Endothelial cell of umbilical vein (primary cell): Measurements from ENCODE around the gene FBXO40. TPM values are rescaled to one million over a fixed set of nuclear protein-coding genes. Genes with fewer than 3 reads are reported as not detected.

Source experiments
- BruUV-seq: library from RNA; stranded (reverse); fragments of 400-500 nt; replicated peaks from 2 replicates; lab custom pipeline; 2021; lab: Mats Ljungman, UMichigan
- CTCF ChIA-PET: fragments of 300-600, 350-600 bp; sonication (Branson Sonifier 250); formaldehyde crosslinking; loops from one replicate; lab custom pipeline; 2021; ENCODE audit warnings: antibody characterized with exemption, inconsistent platforms; lab: Charles Lee
- POLR2A ChIA-PET: fragments of 300-600, 350-600 bp; sonication (Branson Sonifier 250); formaldehyde crosslinking; loops from one replicate; lab custom pipeline; 2021; ENCODE audit warnings: antibody characterized with exemption, inconsistent platforms; lab: Charles Lee
- DNase-seq: peaks from one replicate; pipeline ENCODE4 v3.0.0-alpha.2; 2011; ENCODE audit warnings: low read depth, low spot score
- FAIRE-seq: peaks from 2 replicates; lab custom pipeline; 2011; peaks lifted over from hg19 to GRCh38; lab: Jason Lieb, UNC
- H2AFZ ChIP-seq: 2 replicates; pipeline ENCODE4 v1.6.0; 2012; ENCODE audit warnings: low read depth, low read length, control low read depth, inconsistent platforms
- H3K27ac ChIP-seq: 2 replicates; pipeline ENCODE4 v1.5.1; 2011; ENCODE audit warnings: low read depth, mild to moderate bottlenecking, control low read depth, low read length, moderate library complexity; ENCODE audit not compliant: insufficient read depth
- H3K27me3 ChIP-seq, 2 experiments: 2 replicates each; pipeline versions ENCODE4 v1.6.0 to v1.6.1; 2011; ENCODE audit warnings: low read length in 2 of 2, mixed read lengths in 1 of 2; ENCODE audit not compliant: control insufficient read depth in 2 of 2, insufficient read depth in 2 of 2
- H3K36me3 ChIP-seq, 2 experiments: 2 replicates in 1 of 2; 3 replicates in 1 of 2; pipeline ENCODE4 v1.5.1; 2011; ENCODE audit warnings: low read length in 2 of 2, mild to moderate bottlenecking in 1 of 2, moderate library complexity in 1 of 2; ENCODE audit not compliant: control insufficient read depth in 2 of 2, insufficient read depth in 2 of 2; ENCODE audit errors: extremely low read depth in 1 of 2
- H3K4me1 ChIP-seq: 3 replicates; pipeline ENCODE4 v1.5.1; 2011; ENCODE audit warnings: mild to moderate bottlenecking, low read length; ENCODE audit not compliant: control insufficient read depth, insufficient read depth; ENCODE audit errors: extremely low read depth
- H3K4me2 ChIP-seq: 2 replicates; pipeline ENCODE4 v1.6.1; 2011; ENCODE audit warnings: low read length, control low read depth, mixed read lengths; ENCODE audit not compliant: insufficient read depth
- H3K4me3 ChIP-seq, 3 experiments: fragments of 200-600 bp in 1 of 3; sonication (generic), shearing (Covaris generic) in 1 of 3; replicated peaks in 1 of 3; 2 replicates each; pipeline ENCODE4 v1.5.1; 2011 to 2016; ENCODE audit warnings: control low read depth in 3 of 3, low read length in 3 of 3, mild to moderate bottlenecking in 2 of 3, inconsistent platforms in 1 of 3, low read depth in 1 of 3, moderate library complexity in 1 of 3; ENCODE audit not compliant: insufficient read depth in 1 of 3
- H3K79me2 ChIP-seq: 2 replicates; pipeline ENCODE4 v1.6.0; 2012; ENCODE audit warnings: low read length, inconsistent platforms; ENCODE audit not compliant: control insufficient read depth, insufficient read depth
- H3K9ac ChIP-seq: replicated peaks from 2 replicates; pipeline ENCODE3; 2011; ENCODE audit warnings: low read length, control low read depth; ENCODE audit not compliant: insufficient read depth; ENCODE audit errors: extremely low read depth
- H3K9me1 ChIP-seq: replicated peaks from 3 replicates; pipeline ENCODE4 v1.6.0; 2011; ENCODE audit warnings: mild to moderate bottlenecking, low read length; ENCODE audit not compliant: control insufficient read depth, insufficient read depth; ENCODE audit errors: extremely low read depth
- H3K9me3 ChIP-seq: replicated peaks from 2 replicates; pipeline ENCODE4 v1.5.1; 2012; ENCODE audit warnings: low read length, inconsistent platforms; ENCODE audit not compliant: control insufficient read depth, insufficient read depth
- H4K20me1 ChIP-seq: replicated peaks from 2 replicates; pipeline ENCODE3; 2011; ENCODE audit warnings: mild to moderate bottlenecking, low read length; ENCODE audit not compliant: control insufficient read depth, insufficient read depth; ENCODE audit errors: extremely low read depth
- EZH2 ChIP-seq: IDR thresholded peaks from 2 replicates; pipeline ENCODE4 v1.6.1; 2012; ENCODE audit warnings: borderline replicate concordance, low read depth, mild to moderate bottlenecking, moderate library complexity, low read length, inconsistent platforms; ENCODE audit not compliant: severe bottlenecking
- FOS ChIP-seq: IDR thresholded peaks from 2 replicates; pipeline ENCODE4 v1.6.1; 2011; ENCODE audit warnings: mild to moderate bottlenecking, low read length, moderate library complexity, borderline replicate concordance; ENCODE audit not compliant: insufficient read depth
- GATA2 ChIP-seq: IDR thresholded peaks from 2 replicates; pipeline ENCODE4 v1.7.0; 2011; ENCODE audit warnings: low read depth, mild to moderate bottlenecking, moderate library complexity, mixed read lengths, low read length; ENCODE audit not compliant: insufficient read length, insufficient read depth
- JUN ChIP-seq: IDR thresholded peaks from 2 replicates; pipeline ENCODE4 v1.6.1; 2011; ENCODE audit warnings: borderline replicate concordance, low read depth; ENCODE audit not compliant: insufficient read length, insufficient read depth
- MAX ChIP-seq: IDR thresholded peaks from 2 replicates; pipeline ENCODE4 v1.6.1; 2011; ENCODE audit not compliant: insufficient read depth, insufficient read length
- MYC ChIP-seq: IDR thresholded peaks from one replicate; pipeline ENCODE4 v1.6.1; 2011; ENCODE audit warnings: mild to moderate bottlenecking, low read depth, low read length
- POLR2A ChIP-seq: IDR thresholded peaks from 2 replicates; pipeline ENCODE4 v1.6.1; 2012; ENCODE audit warnings: low read depth, mild to moderate bottlenecking, control low read depth, low read length
- POLR2AphosphoS5 ChIP-seq: IDR thresholded peaks from 2 replicates; pipeline ENCODE4 v1.6.1; 2012; ENCODE audit warnings: low read depth, mild to moderate bottlenecking, control low read depth, low read length, moderate library complexity; ENCODE audit not compliant: insufficient read depth
- dilution Hi-C: fragments of 300-500 bp; cut with MboI; formaldehyde crosslinking; loops from one replicate; pipeline ENCODE4 v1.15.0; 2019; ENCODE audit warnings: low sequenced_read_pairs; ENCODE audit not compliant: extremely low pct_ligation_motif_present
- intact Hi-C: fragments of 100-400 bp; cut with micrococcal nuclease; formaldehyde crosslinking; loops from one replicate; pipeline ENCODE4 v1.10.0; 2022
- polyA plus RNA-seq, 4 experiments: library from polyadenylated mRNA; depleted of rRNA in 3 of 4; stranded (reverse) in 3 of 4; unstranded in 1 of 4; fragments of >200 nt; gene quantifications; 2 replicates each; pipeline versions ENCODE4 v1.2.1 to v1.2.3, GENCODE V29; 2011 to 2012; ENCODE audit warnings: missing spikeins in 1 of 4
- total RNA-seq: library from RNA; stranded (reverse); gene quantifications from 2 replicates; pipeline ENCODE4 v1.2.3, GENCODE V29; 2021
- TF ChIP-seq, protein P1 (sequence below), 2 donors: IDR thresholded peaks; 1 replicate in 1 of 2; 2 replicates in 1 of 2; pipeline ENCODE4 v1.5.1; 2011; ENCODE audit warnings: low read length in 2 of 2, mild to moderate bottlenecking in 2 of 2, moderate library complexity in 2 of 2, control low read depth in 1 of 2, inconsistent platforms in 1 of 2, low read depth in 1 of 2; ENCODE audit not compliant: insufficient read depth in 1 of 2; ENCODE audit errors: extremely low read depth in 1 of 2

FBXO40 gene
- total and polyA plus RNA-seq, 2 donors (not counting 3 experiments of a cell fraction or from before 2014, with no cell fraction given) = not detected

DNA sequence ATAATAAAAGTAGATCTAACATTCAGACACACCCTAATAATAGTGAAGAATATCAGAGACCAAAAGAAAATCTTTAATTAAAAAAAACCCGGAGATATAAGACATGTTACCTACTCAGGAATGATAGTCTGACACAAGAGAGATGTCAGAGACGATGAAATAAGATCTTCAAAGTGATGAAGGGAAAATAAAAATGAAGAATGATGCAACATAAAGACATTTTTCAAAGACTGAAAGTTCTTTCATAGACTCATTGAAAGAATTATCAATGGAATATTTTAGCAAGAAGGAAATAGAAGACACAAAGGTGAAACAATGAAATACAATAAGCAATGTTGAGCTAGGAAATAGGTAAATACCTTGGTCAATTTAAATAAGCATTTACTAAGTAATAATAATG, 47.9 kb downstream of the FBXO40 start:
- no TSS peak for BruUV-seq
- Histone ChIP-seq H3K9me3 (no peaks in the 10 kb centered on the region), H3K4me3 (no peak overlapping the region), H3K4me2 (no peak overlapping the region), H3K9ac (no peak overlapping the region), H3K27ac (no peak overlapping the region), H3K27me3 (no peaks in the 10 kb centered on the region), H3K9me1 (no peaks in the 10 kb centered on the region), H3K4me1 (no peaks in the 10 kb centered on the region), H2AFZ (no peak overlapping the region), H4K20me1 (no peaks in the 10 kb centered on the region), H3K36me3 (peaks cover 6 to 9% of the 10 kb centered on the region in 2 experiments), H3K79me2 (no peaks in the 10 kb centered on the region)
- DNase-seq = no peak
- FAIRE-seq = no peak
- CTCF ChIA-PET = no interaction called here
- dilution Hi-C loops (no loop called here), intact Hi-C loops (no loop called here)
- POLR2A ChIA-PET = no interaction called here
- TF ChIP-seq MAX (no peak), JUN (no peak), POLR2A (no peak), MYC (no peak), FOS (no peak), POLR2AphosphoS5 (no peak), GATA2 (no peak), EZH2 (no peak)
- TF ChIP-seq, protein P1, sequence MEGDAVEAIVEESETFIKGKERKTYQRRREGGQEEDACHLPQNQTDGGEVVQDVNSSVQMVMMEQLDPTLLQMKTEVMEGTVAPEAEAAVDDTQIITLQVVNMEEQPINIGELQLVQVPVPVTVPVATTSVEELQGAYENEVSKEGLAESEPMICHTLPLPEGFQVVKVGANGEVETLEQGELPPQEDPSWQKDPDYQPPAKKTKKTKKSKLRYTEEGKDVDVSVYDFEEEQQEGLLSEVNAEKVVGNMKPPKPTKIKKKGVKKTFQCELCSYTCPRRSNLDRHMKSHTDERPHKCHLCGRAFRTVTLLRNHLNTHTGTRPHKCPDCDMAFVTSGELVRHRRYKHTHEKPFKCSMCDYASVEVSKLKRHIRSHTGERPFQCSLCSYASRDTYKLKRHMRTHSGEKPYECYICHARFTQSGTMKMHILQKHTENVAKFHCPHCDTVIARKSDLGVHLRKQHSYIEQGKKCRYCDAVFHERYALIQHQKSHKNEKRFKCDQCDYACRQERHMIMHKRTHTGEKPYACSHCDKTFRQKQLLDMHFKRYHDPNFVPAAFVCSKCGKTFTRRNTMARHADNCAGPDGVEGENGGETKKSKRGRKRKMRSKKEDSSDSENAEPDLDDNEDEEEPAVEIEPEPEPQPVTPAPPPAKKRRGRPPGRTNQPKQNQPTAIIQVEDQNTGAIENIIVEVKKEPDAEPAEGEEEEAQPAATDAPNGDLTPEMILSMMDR (IDR thresholded peaks at IDR 0.05; ENCODE audit: extremely low read depth in 1 of 2, insufficient read depth in 1 of 2, low read depth in 1 of 2, low read length in 2 of 2) = no peak
